ENCODE data around the gene HAPLN3. TPM values are rescaled to one million over a fixed set of nuclear protein-coding genes. Genes with fewer than 3 reads are reported as not detected.

HAPLN3 gene
- total RNA-seq, 1 experiment from 2014 or later: 168 TPM

- DNase-seq (ENCODE audit: low read depth, low spot score) (no peak), ATAC-seq (no peak)
- Histone ChIP-seq H3K27me3 (ENCODE audit: control insufficient read depth, insufficient read depth, low read length) (no peaks in the 10 kb centered on the region), H3K4me3 (ENCODE audit: low read depth in 2 of 2, low read length in 2 of 2) (no peak overlapping the region), H3K27ac (ENCODE audit: low read length) (peak overlapping the region; percentile 97), H3K9me3 (ENCODE audit: control insufficient read depth, insufficient read depth, low read depth, low read length) (no peaks in the 10 kb centered on the region), H3K4me1 (ENCODE audit: control insufficient read depth, insufficient read depth, low read length) (peaks cover 92% of the 10 kb centered on the region), H3K36me3 (ENCODE audit: control insufficient read depth, insufficient read depth, low read length) (peaks cover 15% of the 10 kb centered on the region)
- TF ChIP-seq POLR2AphosphoS5 (IDR thresholded peaks at IDR 0.05; ENCODE audit: low read depth, low read length): no peak
- no peak for TF ChIP-seq TCF7L2 (IDR thresholded peaks at IDR 0.05; ENCODE audit: low read depth, low read length)
- TF ChIP-seq CTCF (IDR thresholded peaks at IDR 0.05): no peak
- TF ChIP-seq REST (IDR thresholded peaks at IDR 0.05; ENCODE audit: insufficient read depth in 1 of 2, low read depth in 2 of 2, low read length in 1 of 2): no peak
- no peak for TF ChIP-seq SIN3A (IDR thresholded peaks at IDR 0.05; ENCODE audit: borderline replicate concordance, insufficient read depth, low read depth, low read length)
- in situ Hi-C loops (cut with HindIII; ENCODE audit: low pct_unique_long_range_greater_than_20kb, low sequenced_read_pairs): no loop called here
- CTCF ChIA-PET: interaction anchor here (0.9 kb wide), 1 partner anchor 116 kb away, joined by 6 read pairs; no protein-coding TSS in a partner anchor
- intact Hi-C loops (cut with micrococcal nuclease; ENCODE audit: unreplicated experiment): no loop called here
- no TSS peak for BruUV-seq (replicated peaks)
- POLR2A ChIA-PET: interaction anchor here (0.5 kb wide), 1 partner anchor 237 kb away, joined by 4 read pairs; no protein-coding TSS in a partner anchor
Measured at GRCh38 chr15:88901508-88902220, 6.3 kb upstream of the HAPLN3 start.

- Histone ChIP-seq H3K36me3 (ENCODE audit: control insufficient read depth, insufficient read depth, low read length) (peaks cover 11% of the 10 kb centered on the region), H3K27me3 (ENCODE audit: control insufficient read depth, insufficient read depth, low read length) (no peaks in the 10 kb centered on the region), H3K9me3 (ENCODE audit: control insufficient read depth, insufficient read depth, low read depth, low read length) (no peaks in the 10 kb centered on the region), H3K4me1 (ENCODE audit: control insufficient read depth, insufficient read depth, low read length) (peaks cover 92% of the 10 kb centered on the region), H3K27ac (ENCODE audit: low read length) (peak overlapping the region; percentile 6), H3K4me3 (ENCODE audit: low read depth in 2 of 2, low read length in 2 of 2) (no peak overlapping the region)
- ATAC-seq: no peak
- no TSS peak for BruUV-seq (replicated peaks)
- in situ Hi-C loops (cut with HindIII; ENCODE audit: low pct_unique_long_range_greater_than_20kb, low sequenced_read_pairs) (no loop called here), intact Hi-C loops (cut with micrococcal nuclease; ENCODE audit: unreplicated experiment) (no loop called here)
- TF ChIP-seq REST (IDR thresholded peaks at IDR 0.05; ENCODE audit: insufficient read depth in 1 of 2, low read depth in 2 of 2, low read length in 1 of 2) (no peak), CTCF (IDR thresholded peaks at IDR 0.05) (no peak), POLR2AphosphoS5 (IDR thresholded peaks at IDR 0.05; ENCODE audit: low read depth, low read length) (no peak; the same call in 1 of the 2 replicates), SIN3A (IDR thresholded peaks at IDR 0.05; ENCODE audit: borderline replicate concordance, insufficient read depth, low read depth, low read length) (no peak)
- CTCF ChIA-PET: interaction anchor here (0.6 kb wide), 1 partner anchor 168 kb away, joined by 3 read pairs; no protein-coding TSS in a partner anchor
- no peak for DNase-seq (ENCODE audit: low read depth, low spot score)
- POLR2A ChIA-PET: no interaction called here
Measured at GRCh38 chr15:88900982-88901418, 5.7 kb upstream of the HAPLN3 start.
